RWPE2 (cell line): ENCODE data around the gene LRRN4.

Experiments
- ATAC-seq: fragments of 200-7000 bp; cut with Tn5 transposase; 3 replicates; pipeline ENCODE4 v1.9.1; 2021; ENCODE audit warnings: low read depth
- DNase-seq: peaks from one replicate; pipeline ENCODE4 v3.0.0-alpha.2; 2020; ENCODE audit warnings: low spot score
- H3K27ac ChIP-seq: fragments of 450-650 bp; 2 replicates; pipeline ENCODE4 v1.5.1; 2017; ENCODE audit warnings: mild to moderate bottlenecking; ENCODE audit not compliant: poor library complexity, severe bottlenecking
- H3K27me3 ChIP-seq: fragments of 250-450 bp; sonication (Bioruptor Pico); 2 replicates; pipeline ENCODE4 v1.5.1; 2021; ENCODE audit warnings: mild to moderate bottlenecking, moderate library complexity; ENCODE audit not compliant: insufficient read depth, poor library complexity, severe bottlenecking
- H3K36me3 ChIP-seq: fragments of 250-450 bp; sonication (Bioruptor Pico); 2 replicates; pipeline ENCODE4 v1.5.1; 2020; ENCODE audit warnings: low read depth, mild to moderate bottlenecking, moderate library complexity
- H3K4me1 ChIP-seq: fragments of 250-450 bp; sonication (Bioruptor Pico); 2 replicates; pipeline ENCODE4 v1.5.1; 2021; ENCODE audit warnings: mild to moderate bottlenecking, moderate library complexity; ENCODE audit not compliant: insufficient read depth, poor library complexity, severe bottlenecking
- H3K4me3 ChIP-seq: fragments of 250-450 bp; sonication (Bioruptor Pico); 2 replicates; pipeline ENCODE4 v1.5.1; 2021; ENCODE audit warnings: mild to moderate bottlenecking, moderate library complexity; ENCODE audit not compliant: severe bottlenecking
- H3K9me3 ChIP-seq: fragments of 250-450 bp; sonication (Bioruptor Pico); 2 replicates; pipeline ENCODE4 v1.5.1; 2021; ENCODE audit warnings: mild to moderate bottlenecking, moderate library complexity; ENCODE audit not compliant: severe bottlenecking
- TF ChIP-seq, protein P1 (sequence below): fragments of 450-650 bp; IDR thresholded peaks from one replicate; pipeline ENCODE4 v1.5.1; 2017; ENCODE audit warnings: mild to moderate bottlenecking, moderate library complexity; ENCODE audit not compliant: poor library complexity, severe bottlenecking

Gene LRRN4

DNA sequence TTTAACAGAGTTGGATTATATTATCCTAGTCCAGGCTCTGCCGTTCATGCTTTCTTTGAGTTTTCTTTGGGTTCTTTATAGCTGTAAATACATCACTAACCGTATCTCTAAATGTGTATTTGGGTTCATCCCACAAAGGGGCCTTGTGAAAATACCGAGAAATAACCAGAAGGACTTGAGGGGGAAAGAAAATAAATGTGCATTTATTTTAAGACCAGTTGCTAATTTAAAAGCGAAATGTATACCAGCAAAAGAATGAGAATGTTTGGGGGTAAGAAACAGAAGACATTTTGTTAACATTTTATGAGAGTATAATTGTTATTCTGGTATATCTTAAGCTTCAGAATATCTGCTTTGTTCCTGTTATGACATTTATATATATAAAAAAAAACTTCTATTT is 38.9 kb downstream of the LRRN4 start:
- Histone ChIP-seq H3K4me3 (no peak overlapping the region), H3K36me3 (peaks cover 78% of the 10 kb centered on the region), H3K4me1 (no peaks in the 10 kb centered on the region), H3K9me3 (no peaks in the 10 kb centered on the region), H3K27ac (no peak overlapping the region), H3K27me3 (no peaks in the 10 kb centered on the region)
- TF ChIP-seq, protein P1, sequence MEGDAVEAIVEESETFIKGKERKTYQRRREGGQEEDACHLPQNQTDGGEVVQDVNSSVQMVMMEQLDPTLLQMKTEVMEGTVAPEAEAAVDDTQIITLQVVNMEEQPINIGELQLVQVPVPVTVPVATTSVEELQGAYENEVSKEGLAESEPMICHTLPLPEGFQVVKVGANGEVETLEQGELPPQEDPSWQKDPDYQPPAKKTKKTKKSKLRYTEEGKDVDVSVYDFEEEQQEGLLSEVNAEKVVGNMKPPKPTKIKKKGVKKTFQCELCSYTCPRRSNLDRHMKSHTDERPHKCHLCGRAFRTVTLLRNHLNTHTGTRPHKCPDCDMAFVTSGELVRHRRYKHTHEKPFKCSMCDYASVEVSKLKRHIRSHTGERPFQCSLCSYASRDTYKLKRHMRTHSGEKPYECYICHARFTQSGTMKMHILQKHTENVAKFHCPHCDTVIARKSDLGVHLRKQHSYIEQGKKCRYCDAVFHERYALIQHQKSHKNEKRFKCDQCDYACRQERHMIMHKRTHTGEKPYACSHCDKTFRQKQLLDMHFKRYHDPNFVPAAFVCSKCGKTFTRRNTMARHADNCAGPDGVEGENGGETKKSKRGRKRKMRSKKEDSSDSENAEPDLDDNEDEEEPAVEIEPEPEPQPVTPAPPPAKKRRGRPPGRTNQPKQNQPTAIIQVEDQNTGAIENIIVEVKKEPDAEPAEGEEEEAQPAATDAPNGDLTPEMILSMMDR, result no peak
- DNase-seq, result no peak
- ATAC-seq, result no peak

DNA sequence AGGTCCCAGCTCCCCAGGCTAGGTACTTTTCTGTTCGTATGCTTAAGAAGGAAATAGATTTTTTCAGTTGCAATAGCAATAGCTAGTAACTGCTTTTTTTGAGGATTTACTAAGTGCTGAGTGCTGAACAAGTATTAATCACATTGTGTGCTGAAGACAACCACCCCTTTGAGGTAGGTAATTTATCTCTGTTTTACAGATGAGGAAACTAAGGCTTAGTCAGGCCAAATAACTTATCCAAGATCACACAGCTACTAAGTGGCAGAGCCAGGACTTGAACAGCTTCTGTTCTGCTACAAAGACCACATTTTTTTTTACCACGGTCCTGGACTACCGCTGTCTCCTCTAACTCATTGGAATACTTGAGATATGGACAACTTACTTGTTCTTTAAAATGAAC is 39.8 kb downstream of the LRRN4 start:
- Histone ChIP-seq H3K27ac (no peak overlapping the region), H3K4me3 (no peak overlapping the region), H3K9me3 (no peaks in the 10 kb centered on the region), H3K36me3 (peaks cover 78% of the 10 kb centered on the region), H3K4me1 (peaks cover 4% of the 10 kb centered on the region), H3K27me3 (no peaks in the 10 kb centered on the region)
- DNase-seq (no peak), ATAC-seq (no peak)
- TF ChIP-seq, protein P1, result no peak

DNA sequence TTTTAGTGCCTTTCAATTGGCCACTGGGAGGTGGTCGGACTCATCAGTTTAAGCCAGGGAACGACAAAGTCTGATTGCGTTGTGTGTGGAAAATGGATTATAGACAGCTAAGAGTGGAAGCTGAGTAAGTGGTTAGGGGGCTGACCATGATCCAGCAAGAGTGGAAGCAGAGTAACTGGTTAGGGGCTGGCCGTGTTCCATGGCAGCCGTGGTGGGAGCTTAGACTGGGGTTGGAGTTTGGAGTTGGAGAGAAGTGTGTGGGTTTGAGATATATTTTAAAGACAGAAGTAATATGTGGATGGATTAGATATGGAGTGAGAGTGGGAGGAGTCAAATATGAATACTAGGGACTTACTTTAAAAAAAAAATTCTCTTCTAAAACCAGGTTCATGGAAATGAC is 41.7 kb downstream of the LRRN4 start:
- DNase-seq (no peak), ATAC-seq (no peak)
- TF ChIP-seq, protein P1, result no peak
- Histone ChIP-seq H3K9me3 (no peaks in the 10 kb centered on the region), H3K27ac (no peak overlapping the region), H3K36me3 (peaks cover 64% of the 10 kb centered on the region), H3K4me1 (peaks cover 15% of the 10 kb centered on the region), H3K27me3 (no peaks in the 10 kb centered on the region), H3K4me3 (no peak overlapping the region)

DNA sequence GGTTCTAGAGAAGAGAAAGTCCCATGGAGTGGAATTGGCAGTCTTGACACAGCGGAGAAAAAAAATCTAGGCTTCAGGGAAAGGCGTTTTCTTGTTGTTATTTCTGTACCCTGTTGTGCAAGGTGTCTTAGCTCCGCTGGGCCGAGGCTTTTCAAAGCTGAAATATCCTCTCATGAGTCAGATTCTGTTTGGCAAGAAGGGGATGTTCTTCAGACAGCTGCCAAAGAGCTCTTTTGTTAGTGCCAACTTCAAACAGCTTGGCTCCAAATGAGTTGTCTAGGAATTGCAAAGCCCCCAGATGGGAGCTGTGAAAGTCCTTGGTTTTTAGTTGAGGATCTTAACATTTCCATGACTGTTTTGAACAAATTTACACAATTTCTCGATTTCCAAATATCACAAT is 45.6 kb downstream of the LRRN4 start:
- Histone ChIP-seq H3K4me3 (no peak overlapping the region), H3K4me1 (peaks cover 21% of the 10 kb centered on the region), H3K36me3 (peaks cover 34% of the 10 kb centered on the region), H3K9me3 (no peaks in the 10 kb centered on the region), H3K27me3 (no peaks in the 10 kb centered on the region), H3K27ac (peak overlapping the region; percentile 89)
- ATAC-seq (peak; percentile 60), DNase-seq (peak; percentile 81)
- TF ChIP-seq, protein P1, result no peak

DNA sequence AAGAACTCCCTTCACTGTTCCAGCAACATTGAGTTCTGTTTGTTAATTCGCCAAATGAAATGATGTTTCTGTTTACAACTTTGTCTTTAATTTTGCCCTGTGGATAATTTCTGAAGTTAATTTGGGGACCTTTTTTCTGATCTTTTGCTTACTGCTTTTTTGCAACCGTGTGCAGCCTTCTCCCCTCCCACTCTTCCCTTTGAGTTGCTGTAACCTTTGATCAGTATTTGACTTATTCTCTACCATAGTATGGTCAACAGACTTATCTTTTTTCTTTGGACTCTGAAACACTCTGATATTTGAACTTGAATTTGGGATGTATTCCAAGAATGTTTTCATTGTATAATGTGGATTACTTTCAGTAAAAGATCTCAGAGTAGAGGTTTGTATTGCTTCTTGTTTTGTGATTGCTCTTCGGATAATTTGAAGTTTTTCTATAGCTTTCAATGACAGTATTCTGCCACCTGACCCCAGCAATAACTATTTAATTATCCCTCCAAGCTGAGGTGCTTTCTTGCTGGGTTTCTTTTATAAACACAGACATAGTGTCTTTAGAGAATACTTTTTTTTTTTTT is 46.2 kb downstream of the LRRN4 start:
- H3K4me3 ChIP-seq, result peak overlapping the region; percentile 77
- no peak for ATAC-seq
- peak overlapping the region; percentile 89 for H3K27ac ChIP-seq
- TF ChIP-seq, protein P1, result no peak
- no peak for DNase-seq
- no peaks in the 10 kb centered on the region for H3K27me3 ChIP-seq
- H3K9me3 ChIP-seq, result no peaks in the 10 kb centered on the region
- H3K4me1 ChIP-seq, result peaks cover 21% of the 10 kb centered on the region
- H3K36me3 ChIP-seq, result peaks cover 30% of the 10 kb centered on the region
